Endothelial cell of umbilical vein (primary cell): ENCODE measurements around the gene CAMTA1. TPM values are rescaled to one million over a fixed set of nuclear protein-coding genes. Genes with fewer than 3 reads are reported as not detected.

Experiments used
- BruUV-seq: library from RNA; stranded (reverse); fragments of 400-500 nt; replicated peaks from 2 replicates; lab custom pipeline; 2021; lab: Mats Ljungman, UMichigan
- CTCF ChIA-PET: fragments of 300-600, 350-600 bp; sonication (Branson Sonifier 250); formaldehyde crosslinking; loops from one replicate; lab custom pipeline; 2021; ENCODE audit warnings: antibody characterized with exemption, inconsistent platforms; lab: Charles Lee
- POLR2A ChIA-PET: fragments of 300-600, 350-600 bp; sonication (Branson Sonifier 250); formaldehyde crosslinking; loops from one replicate; lab custom pipeline; 2021; ENCODE audit warnings: antibody characterized with exemption, inconsistent platforms; lab: Charles Lee
- DNase-seq: peaks from one replicate; pipeline ENCODE4 v3.0.0-alpha.2; 2011; ENCODE audit warnings: low read depth, low spot score
- FAIRE-seq: peaks from 2 replicates; lab custom pipeline; 2011; peaks lifted over from hg19 to GRCh38; lab: Jason Lieb, UNC
- H2AFZ ChIP-seq: 2 replicates; pipeline ENCODE4 v1.6.0; 2012; ENCODE audit warnings: low read depth, low read length, control low read depth, inconsistent platforms
- H3K27ac ChIP-seq: 2 replicates; pipeline ENCODE4 v1.5.1; 2011; ENCODE audit warnings: low read depth, mild to moderate bottlenecking, control low read depth, low read length, moderate library complexity; ENCODE audit not compliant: insufficient read depth
- H3K27me3 ChIP-seq, 2 experiments: 2 replicates each; pipeline versions ENCODE4 v1.6.0 to v1.6.1; 2011; ENCODE audit warnings: low read length in 2 of 2, mixed read lengths in 1 of 2; ENCODE audit not compliant: control insufficient read depth in 2 of 2, insufficient read depth in 2 of 2
- H3K36me3 ChIP-seq, 2 experiments: 2 replicates in 1 of 2; 3 replicates in 1 of 2; pipeline ENCODE4 v1.5.1; 2011; ENCODE audit warnings: low read length in 2 of 2, mild to moderate bottlenecking in 1 of 2, moderate library complexity in 1 of 2; ENCODE audit not compliant: control insufficient read depth in 2 of 2, insufficient read depth in 2 of 2; ENCODE audit errors: extremely low read depth in 1 of 2
- H3K4me1 ChIP-seq: 3 replicates; pipeline ENCODE4 v1.5.1; 2011; ENCODE audit warnings: mild to moderate bottlenecking, low read length; ENCODE audit not compliant: control insufficient read depth, insufficient read depth; ENCODE audit errors: extremely low read depth
- H3K4me2 ChIP-seq: 2 replicates; pipeline ENCODE4 v1.6.1; 2011; ENCODE audit warnings: low read length, control low read depth, mixed read lengths; ENCODE audit not compliant: insufficient read depth
- H3K4me3 ChIP-seq, 3 experiments: fragments of 200-600 bp in 1 of 3; sonication (generic), shearing (Covaris generic) in 1 of 3; replicated peaks in 1 of 3; 2 replicates each; pipeline ENCODE4 v1.5.1; 2011 to 2016; ENCODE audit warnings: control low read depth in 3 of 3, low read length in 3 of 3, mild to moderate bottlenecking in 2 of 3, inconsistent platforms in 1 of 3, low read depth in 1 of 3, moderate library complexity in 1 of 3; ENCODE audit not compliant: insufficient read depth in 1 of 3
- H3K79me2 ChIP-seq: 2 replicates; pipeline ENCODE4 v1.6.0; 2012; ENCODE audit warnings: low read length, inconsistent platforms; ENCODE audit not compliant: control insufficient read depth, insufficient read depth
- H3K9ac ChIP-seq: replicated peaks from 2 replicates; pipeline ENCODE3; 2011; ENCODE audit warnings: low read length, control low read depth; ENCODE audit not compliant: insufficient read depth; ENCODE audit errors: extremely low read depth
- H3K9me1 ChIP-seq: replicated peaks from 3 replicates; pipeline ENCODE4 v1.6.0; 2011; ENCODE audit warnings: mild to moderate bottlenecking, low read length; ENCODE audit not compliant: control insufficient read depth, insufficient read depth; ENCODE audit errors: extremely low read depth
- H3K9me3 ChIP-seq: replicated peaks from 2 replicates; pipeline ENCODE4 v1.5.1; 2012; ENCODE audit warnings: low read length, inconsistent platforms; ENCODE audit not compliant: control insufficient read depth, insufficient read depth
- H4K20me1 ChIP-seq: replicated peaks from 2 replicates; pipeline ENCODE3; 2011; ENCODE audit warnings: mild to moderate bottlenecking, low read length; ENCODE audit not compliant: control insufficient read depth, insufficient read depth; ENCODE audit errors: extremely low read depth
- CTCF ChIP-seq, 2 donors: IDR thresholded peaks; 1 replicate in 1 of 2; 2 replicates in 1 of 2; pipeline ENCODE4 v1.5.1; 2011; ENCODE audit warnings: low read length in 2 of 2, mild to moderate bottlenecking in 2 of 2, moderate library complexity in 2 of 2, control low read depth in 1 of 2, inconsistent platforms in 1 of 2, low read depth in 1 of 2; ENCODE audit not compliant: insufficient read depth in 1 of 2; ENCODE audit errors: extremely low read depth in 1 of 2
- EZH2 ChIP-seq: IDR thresholded peaks from 2 replicates; pipeline ENCODE4 v1.6.1; 2012; ENCODE audit warnings: borderline replicate concordance, low read depth, mild to moderate bottlenecking, moderate library complexity, low read length, inconsistent platforms; ENCODE audit not compliant: severe bottlenecking
- FOS ChIP-seq: IDR thresholded peaks from 2 replicates; pipeline ENCODE4 v1.6.1; 2011; ENCODE audit warnings: mild to moderate bottlenecking, low read length, moderate library complexity, borderline replicate concordance; ENCODE audit not compliant: insufficient read depth
- GATA2 ChIP-seq: IDR thresholded peaks from 2 replicates; pipeline ENCODE4 v1.7.0; 2011; ENCODE audit warnings: low read depth, mild to moderate bottlenecking, moderate library complexity, mixed read lengths, low read length; ENCODE audit not compliant: insufficient read length, insufficient read depth
- JUN ChIP-seq: IDR thresholded peaks from 2 replicates; pipeline ENCODE4 v1.6.1; 2011; ENCODE audit warnings: borderline replicate concordance, low read depth; ENCODE audit not compliant: insufficient read length, insufficient read depth
- MAX ChIP-seq: IDR thresholded peaks from 2 replicates; pipeline ENCODE4 v1.6.1; 2011; ENCODE audit not compliant: insufficient read depth, insufficient read length
- MYC ChIP-seq: IDR thresholded peaks from one replicate; pipeline ENCODE4 v1.6.1; 2011; ENCODE audit warnings: mild to moderate bottlenecking, low read depth, low read length
- POLR2A ChIP-seq: IDR thresholded peaks from 2 replicates; pipeline ENCODE4 v1.6.1; 2012; ENCODE audit warnings: low read depth, mild to moderate bottlenecking, control low read depth, low read length
- POLR2AphosphoS5 ChIP-seq: IDR thresholded peaks from 2 replicates; pipeline ENCODE4 v1.6.1; 2012; ENCODE audit warnings: low read depth, mild to moderate bottlenecking, control low read depth, low read length, moderate library complexity; ENCODE audit not compliant: insufficient read depth
- dilution Hi-C: fragments of 300-500 bp; cut with MboI; formaldehyde crosslinking; loops from one replicate; pipeline ENCODE4 v1.15.0; 2019; ENCODE audit warnings: low sequenced_read_pairs; ENCODE audit not compliant: extremely low pct_ligation_motif_present
- intact Hi-C: fragments of 100-400 bp; cut with micrococcal nuclease; formaldehyde crosslinking; loops from one replicate; pipeline ENCODE4 v1.10.0; 2022
- polyA plus RNA-seq, 4 experiments: library from polyadenylated mRNA; depleted of rRNA in 3 of 4; stranded (reverse) in 3 of 4; unstranded in 1 of 4; fragments of >200 nt; gene quantifications; 2 replicates each; pipeline versions ENCODE4 v1.2.1 to v1.2.3, GENCODE V29; 2011 to 2012; ENCODE audit warnings: missing spikeins in 1 of 4
- total RNA-seq: library from RNA; stranded (reverse); gene quantifications from 2 replicates; pipeline ENCODE4 v1.2.3, GENCODE V29; 2021

Gene CAMTA1
- total and polyA plus RNA-seq, 2 donors (not counting 3 experiments of a cell fraction or from before 2014, with no cell fraction given), result 50.8 to 92.7 TPM

- DNase-seq (no peak), FAIRE-seq (no peak)
- ChIA-PET CTCF (interaction anchor here (1.0 kb wide), 1 partner anchor 64 kb away, joined by 3 read pairs; no protein-coding TSS in a partner anchor), POLR2A (no interaction called here)
- no peak overlapping the region for H3K9ac ChIP-seq
- TF ChIP-seq EZH2 (no peak), FOS (no peak), CTCF (IDR thresholded peaks at IDR 0.05; ENCODE audit: extremely low read depth in 1 of 2, insufficient read depth in 1 of 2, low read depth in 1 of 2, low read length in 2 of 2) (no peak)
- H3K36me3 ChIP-seq, result no peaks in the 10 kb centered on the region
- no TSS peak for BruUV-seq
- intact Hi-C loops, result no loop called here
- no peaks in the 10 kb centered on the region for H3K9me3 ChIP-seq
- H3K4me3 ChIP-seq, result no peak overlapping the region
- H3K27me3 ChIP-seq, result no peaks in the 10 kb centered on the region
- dilution Hi-C loops, result no loop called here
- no peak overlapping the region for H3K4me2 ChIP-seq
- no peak overlapping the region for H3K27ac ChIP-seq
- H3K79me2 ChIP-seq, result no peaks in the 10 kb centered on the region
- no peak overlapping the region for H2AFZ ChIP-seq
- H4K20me1 ChIP-seq, result no peaks in the 10 kb centered on the region
- H3K4me1 ChIP-seq, result no peaks in the 10 kb centered on the region
- H3K9me1 ChIP-seq, result no peaks in the 10 kb centered on the region
Observed at GRCh38 chr1:7567376-7567775, 782.1 kb downstream of the CAMTA1 start.

GRCh38 chr1:7568053-7568452 lies 782.8 kb downstream of the CAMTA1 start:
- Histone ChIP-seq H3K36me3 (no peaks in the 10 kb centered on the region), H3K79me2 (no peaks in the 10 kb centered on the region), H3K27me3 (no peaks in the 10 kb centered on the region), H3K4me3 (no peak overlapping the region), H3K27ac (no peak overlapping the region), H4K20me1 (no peaks in the 10 kb centered on the region), H3K9me3 (no peaks in the 10 kb centered on the region), H3K4me1 (no peaks in the 10 kb centered on the region), H3K9ac (no peak overlapping the region), H2AFZ (no peak overlapping the region), H3K9me1 (no peaks in the 10 kb centered on the region), H3K4me2 (no peak overlapping the region)
- intact Hi-C loops (no loop called here), dilution Hi-C loops (no loop called here)
- ChIA-PET CTCF (interaction anchor here (1.0 kb wide), 1 partner anchor 63 kb away, joined by 3 read pairs; no protein-coding TSS in a partner anchor), POLR2A (no interaction called here)
- BruUV-seq, result no TSS peak
- TF ChIP-seq CTCF (IDR thresholded peaks at IDR 0.05; ENCODE audit: extremely low read depth in 1 of 2, insufficient read depth in 1 of 2, low read depth in 1 of 2, low read length in 2 of 2) (no peak), JUN (no peak), MAX (no peak), EZH2 (no peak), MYC (no peak), GATA2 (no peak), POLR2AphosphoS5 (no peak), FOS (no peak), POLR2A (no peak)
- FAIRE-seq (no peak), DNase-seq (no peak)
